Keratinocyte (primary cell): ENCODE measurements around the gene LDLR. TPM values are rescaled to one million over a fixed set of nuclear protein-coding genes. Genes with fewer than 3 reads are reported as not detected.

Experiments used
- DNase-seq: peaks from one replicate; pipeline ENCODE4 v3.0.0-alpha.2; 2011; ENCODE audit warnings: low read depth, missing footprints, low spot score
- FAIRE-seq: peaks from 2 replicates; lab custom pipeline; 2011; peaks lifted over from hg19 to GRCh38; lab: Jason Lieb, UNC
- H2AFZ ChIP-seq: 2 replicates; pipeline ENCODE4 v1.6.0; 2012; ENCODE audit warnings: low read length, control low read depth, inconsistent platforms; ENCODE audit not compliant: control insufficient read depth
- H3K27ac ChIP-seq: 2 replicates; pipeline ENCODE4 v1.5.1; 2011; ENCODE audit warnings: low read length; ENCODE audit not compliant: control insufficient read depth, insufficient read depth
- H3K27me3 ChIP-seq: 3 replicates; pipeline ENCODE4 v1.6.0; 2011; ENCODE audit warnings: low read length; ENCODE audit not compliant: control insufficient read depth, insufficient read depth; ENCODE audit errors: extremely low read depth
- H3K36me3 ChIP-seq, 2 experiments: 2 replicates in 1 of 2; 3 replicates in 1 of 2; pipeline ENCODE4 v1.5.1; 2011; ENCODE audit warnings: low read length in 2 of 2, mild to moderate bottlenecking in 1 of 2; ENCODE audit not compliant: control insufficient read depth in 2 of 2, insufficient read depth in 2 of 2; ENCODE audit errors: extremely low read depth in 1 of 2
- H3K4me1 ChIP-seq: 3 replicates; pipeline ENCODE4 v1.5.1; 2011; ENCODE audit warnings: low read length; ENCODE audit not compliant: control insufficient read depth, insufficient read depth; ENCODE audit errors: extremely low read depth
- H3K4me2 ChIP-seq: 3 replicates; pipeline ENCODE4 v1.6.0; 2011; ENCODE audit warnings: low read depth, low read length; ENCODE audit not compliant: control insufficient read depth, insufficient read depth; ENCODE audit errors: extremely low read depth
- H3K4me3 ChIP-seq, 3 experiments: fragments of 200-600 bp in 1 of 3; sonication (generic) in 1 of 3; 2 replicates in 2 of 3; 3 replicates in 1 of 3; pipeline ENCODE4 v1.5.1; 2011 to 2016; ENCODE audit warnings: low read length in 3 of 3, mild to moderate bottlenecking in 3 of 3, control low read depth in 2 of 3, inconsistent platforms in 1 of 3, low read depth in 1 of 3, mixed read lengths in 1 of 3, mixed run types in 1 of 3, moderate library complexity in 1 of 3; ENCODE audit not compliant: control insufficient read depth in 2 of 3, insufficient read depth in 2 of 3; ENCODE audit errors: extremely low read depth in 1 of 3
- H3K79me2 ChIP-seq: 2 replicates; pipeline ENCODE4 v1.6.0; 2012; ENCODE audit warnings: low read length; ENCODE audit not compliant: control insufficient read depth, insufficient read depth
- H3K9ac ChIP-seq: 3 replicates; pipeline ENCODE4 v1.6.0; 2011; ENCODE audit warnings: low read length; ENCODE audit not compliant: control insufficient read depth, insufficient read depth; ENCODE audit errors: extremely low read depth
- H3K9me1 ChIP-seq: 3 replicates; pipeline ENCODE4 v1.6.0; 2011; ENCODE audit warnings: low read length; ENCODE audit not compliant: control insufficient read depth, insufficient read depth; ENCODE audit errors: extremely low read depth
- H3K9me3 ChIP-seq: 2 replicates; pipeline ENCODE4 v1.5.1; 2012; ENCODE audit warnings: low read depth, low read length; ENCODE audit not compliant: control insufficient read depth
- H4K20me1 ChIP-seq: 3 replicates; pipeline ENCODE4 v1.6.0; 2011; ENCODE audit warnings: low read length; ENCODE audit not compliant: control insufficient read depth, insufficient read depth; ENCODE audit errors: extremely low read depth
- CTCF ChIP-seq, 3 experiments: IDR thresholded peaks in 1 of 3; conservative IDR thresholded peaks in 1 of 3; optimal IDR thresholded peaks in 1 of 3; 2 replicates in 2 of 3; 3 replicates in 1 of 3; pipeline versions ENCODE3 to v1.5.1; 2011; ENCODE audit warnings: low read length in 3 of 3, mild to moderate bottlenecking in 3 of 3, moderate library complexity in 2 of 3, control low read depth in 1 of 3, inconsistent platforms in 1 of 3; ENCODE audit not compliant: insufficient read depth in 2 of 3; ENCODE audit errors: extremely low read depth in 1 of 3
- EZH2 ChIP-seq: IDR thresholded peaks from one replicate; pipeline ENCODE4 v1.6.1; 2012; ENCODE audit warnings: inconsistent platforms, mild to moderate bottlenecking, low read length, moderate library complexity
- dilution Hi-C: fragments of 300-500 bp; cut with MboI; formaldehyde crosslinking; loops from one replicate; pipeline ENCODE4 v1.7.0; 2020; ENCODE audit warnings: low sequenced_read_pairs; ENCODE audit not compliant: extremely low pct_ligation_motif_present
- polyA plus RNA-seq, 5 experiments: library from polyadenylated mRNA; depleted of rRNA in 3 of 5; stranded (reverse) in 3 of 5; stranded (forward) in 1 of 5; unstranded in 1 of 5; fragments of >200 nt; gene quantifications; 1 replicate in 1 of 5; 2 replicates in 3 of 5; 3 replicates in 1 of 5; pipeline versions ENCODE4 v1.2.1 to v1.2.3, GENCODE V29; 2011 to 2012; ENCODE audit warnings: missing spikeins in 2 of 5, low read depth in 1 of 5, low replicate concordance in 1 of 5

Gene LDLR
- polyA plus RNA-seq, 1 donor (not counting 4 experiments of a cell fraction or from before 2014, with no cell fraction given): 241 TPM

- H3K27ac ChIP-seq: no peak overlapping the region
- no peak overlapping the region for H3K9ac ChIP-seq
- H3K4me3 ChIP-seq: no peak overlapping the region
- no peaks in the 10 kb centered on the region for H3K9me3 ChIP-seq
- peaks cover 22 to 28% of the 10 kb centered on the region in 2 experiments for H3K36me3 ChIP-seq
- dilution Hi-C loops: no loop called here
- no peaks in the 10 kb centered on the region for H3K79me2 ChIP-seq
- peaks cover 2% of the 10 kb centered on the region for H4K20me1 ChIP-seq
- H3K4me1 ChIP-seq: no peaks in the 10 kb centered on the region
- TF ChIP-seq CTCF (optimal IDR thresholded peaks at IDR 0.05 in 1 of 3, IDR thresholded peaks at IDR 0.05 in 1 of 3, conservative IDR thresholded peaks at IDR 0.05 in 1 of 3; ENCODE audit: extremely low read depth in 1 of 3, insufficient read depth in 2 of 3, low read length in 3 of 3) (no peak), EZH2 (no peak)
- no peak overlapping the region for H2AFZ ChIP-seq
- FAIRE-seq (no peak), DNase-seq (no peak)
- H3K9me1 ChIP-seq: no peaks in the 10 kb centered on the region
- no peaks in the 10 kb centered on the region for H3K27me3 ChIP-seq
- no peak overlapping the region for H3K4me2 ChIP-seq
These were observed 34.6 kb upstream of the LDLR start for GRCh38 chr19:11054628-11055027.

- Histone ChIP-seq H3K36me3 (peaks cover 12 to 40% of the 10 kb centered on the region in 2 experiments), H3K27me3 (no peaks in the 10 kb centered on the region), H3K4me3 (no peak overlapping the region), H2AFZ (no peak overlapping the region), H3K27ac (no peak overlapping the region), H3K4me2 (no peak overlapping the region), H3K9ac (no peak overlapping the region), H3K79me2 (no peaks in the 10 kb centered on the region), H3K9me3 (no peaks in the 10 kb centered on the region), H3K4me1 (no peaks in the 10 kb centered on the region), H4K20me1 (no peaks in the 10 kb centered on the region), H3K9me1 (no peaks in the 10 kb centered on the region)
- dilution Hi-C loops: no loop called here
- DNase-seq (no peak), FAIRE-seq (no peak)
- no peak for TF ChIP-seq EZH2
- TF ChIP-seq CTCF (optimal IDR thresholded peaks at IDR 0.05 in 1 of 3, IDR thresholded peaks at IDR 0.05 in 1 of 3, conservative IDR thresholded peaks at IDR 0.05 in 1 of 3; ENCODE audit: extremely low read depth in 1 of 3, insufficient read depth in 2 of 3, low read length in 3 of 3): no peak
These were observed 30.8 kb upstream of the LDLR start for GRCh38 chr19:11058246-11059030.
